Superior temporal gyrus (tissue), 1 donor: ENCODE results near the gene DPH3.
"Not testable (repeated sequence)": the region's sequence is repeated elsewhere in the genome, so short reads cannot be mapped to it uniquely, and the experiment has no call there.

Experiments
- DNase-seq: peaks from one replicate; pipeline ENCODE4 v3.0.0-alpha.2; 2016; ENCODE audit errors: extremely low spot score

DPH3 gene

GRCh38 chr3:16264708-16265454, at the start of gene DPH3, which contains the start of gene OXNAD1:
TSS of gene DPH3 (minus strand) at chr3:16264943. CDS start at chr3:16264876, 67 bp downstream.
TSS of gene OXNAD1 (plus strand) at chr3:16265212. CDS start at chr3:16270953, 5,741 bp downstream.
- peak; percentile 99 for DNase-seq

- DNase-seq: no peak
Observed at GRCh38 chr3:16313886-16314645, 49.3 kb upstream of the DPH3 start.

- no peak for DNase-seq
Observed at GRCh38 chr3:16311960-16312451, 47.3 kb upstream of the DPH3 start.

- not testable (repeated sequence) for DNase-seq
Observed at GRCh38 chr3:16310486-16310885, 45.7 kb upstream of the DPH3 start.

- peak; percentile 29 for DNase-seq
Observed at GRCh38 chr3:16309558-16309957, 44.8 kb upstream of the DPH3 start.

- no peak for DNase-seq
Observed at GRCh38 chr3:16308727-16309126, 44.0 kb upstream of the DPH3 start.

- peak; percentile 12 for DNase-seq
Observed at GRCh38 chr3:16307832-16308531, 43.2 kb upstream of the DPH3 start.

- DNase-seq: no peak
Observed at GRCh38 chr3:16305111-16305541, 40.4 kb upstream of the DPH3 start.

GRCh38 chr3:16304061-16305010, 39.6 kb upstream of the DPH3 start:
- DNase-seq: peak; percentile 12

GRCh38 chr3:16303037-16303575, 38.4 kb upstream of the DPH3 start:
- peak; percentile 15 for DNase-seq

- DNase-seq: peak; percentile 41
Observed at GRCh38 chr3:16302082-16302631, 37.4 kb upstream of the DPH3 start.

- DNase-seq: peak; percentile 9
Observed at GRCh38 chr3:16301507-16301906, 36.8 kb upstream of the DPH3 start.

- DNase-seq: peak; percentile 24
Observed at GRCh38 chr3:16300881-16301359, 36.2 kb upstream of the DPH3 start.

GRCh38 chr3:16300307-16300706, 35.6 kb upstream of the DPH3 start:
- DNase-seq: peak; percentile 47

GRCh38 chr3:16299746-16300145, 35.0 kb upstream of the DPH3 start:
- peak; percentile 38 for DNase-seq

GRCh38 chr3:16298891-16299290, 34.1 kb upstream of the DPH3 start:
- peak; percentile 33 for DNase-seq

- DNase-seq: peak; percentile 15
Observed at GRCh38 chr3:16297997-16298885, 33.5 kb upstream of the DPH3 start.

GRCh38 chr3:16295298-16295890, 30.7 kb upstream of the DPH3 start:
- DNase-seq: no peak

- no peak for DNase-seq
Observed at GRCh38 chr3:16294844-16295243, 30.1 kb upstream of the DPH3 start.
